Testis (tissue), 2 donors: Measurements from ENCODE around the gene SEC24B.

ENCODE experiments used
- POLR2A ChIP-seq: fragments of 450-650 bp; IDR thresholded peaks from one replicate; pipeline ENCODE4 v1.6.1; 2017; ENCODE audit warnings: antibody characterized with exemption, mild to moderate bottlenecking, moderate library complexity
- TF ChIP-seq, protein P1 (sequence below), 3 experiments: fragments of 450-650 bp in 2 of 3; fragments of 200-600 bp in 1 of 3; sonication (generic) in 1 of 3; IDR thresholded peaks; one replicate each; pipeline ENCODE4 v1.5.1; 2016 to 2019; ENCODE audit warnings: antibody characterized with exemption in 3 of 3, mild to moderate bottlenecking in 2 of 3, moderate library complexity in 1 of 3

DNA sequence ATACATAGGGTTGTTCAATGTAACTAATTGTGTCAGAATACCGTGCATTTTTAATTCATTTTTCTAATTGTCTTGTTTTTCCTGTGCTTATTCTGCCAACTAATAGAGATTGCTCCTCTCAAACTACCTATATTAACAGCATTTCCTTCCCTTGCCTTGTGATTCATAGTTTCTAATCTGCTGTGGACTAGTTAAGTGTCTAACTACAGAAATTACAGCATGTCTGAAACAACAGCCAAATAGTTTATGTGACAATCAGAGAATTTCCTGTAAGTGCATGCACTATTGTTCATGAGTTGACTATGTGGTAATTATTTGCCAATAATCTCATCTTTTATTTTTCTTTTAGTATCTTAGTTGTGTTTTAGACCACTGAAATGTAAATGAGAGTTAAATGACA, 4.1 kb upstream of the SEC24B start:
- TF ChIP-seq, protein P1, sequence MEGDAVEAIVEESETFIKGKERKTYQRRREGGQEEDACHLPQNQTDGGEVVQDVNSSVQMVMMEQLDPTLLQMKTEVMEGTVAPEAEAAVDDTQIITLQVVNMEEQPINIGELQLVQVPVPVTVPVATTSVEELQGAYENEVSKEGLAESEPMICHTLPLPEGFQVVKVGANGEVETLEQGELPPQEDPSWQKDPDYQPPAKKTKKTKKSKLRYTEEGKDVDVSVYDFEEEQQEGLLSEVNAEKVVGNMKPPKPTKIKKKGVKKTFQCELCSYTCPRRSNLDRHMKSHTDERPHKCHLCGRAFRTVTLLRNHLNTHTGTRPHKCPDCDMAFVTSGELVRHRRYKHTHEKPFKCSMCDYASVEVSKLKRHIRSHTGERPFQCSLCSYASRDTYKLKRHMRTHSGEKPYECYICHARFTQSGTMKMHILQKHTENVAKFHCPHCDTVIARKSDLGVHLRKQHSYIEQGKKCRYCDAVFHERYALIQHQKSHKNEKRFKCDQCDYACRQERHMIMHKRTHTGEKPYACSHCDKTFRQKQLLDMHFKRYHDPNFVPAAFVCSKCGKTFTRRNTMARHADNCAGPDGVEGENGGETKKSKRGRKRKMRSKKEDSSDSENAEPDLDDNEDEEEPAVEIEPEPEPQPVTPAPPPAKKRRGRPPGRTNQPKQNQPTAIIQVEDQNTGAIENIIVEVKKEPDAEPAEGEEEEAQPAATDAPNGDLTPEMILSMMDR (IDR thresholded peaks at IDR 0.05) = no peak
- TF ChIP-seq POLR2A = no peak
